CD4-positive, alpha-beta T cell (primary cell): ENCODE data around the gene AUTS2. TPM values are rescaled to one million over a fixed set of nuclear protein-coding genes. Genes with fewer than 3 reads are reported as not detected.

Experiments used
- ATAC-seq: fragments of 200-7000 bp; cut with Tn5 transposase; one replicate; pipeline ENCODE4 v1.10.0; 2022; ENCODE audit warnings: mild to moderate bottlenecking; ENCODE audit not compliant: poor library complexity
- CTCF ChIA-PET: fragments of 350-600 bp; sonication (Branson Sonifier 250); formaldehyde crosslinking; loops from one replicate; lab custom pipeline; 2021; ENCODE audit warnings: antibody characterized with exemption, inconsistent platforms; lab: Charles Lee
- POLR2A ChIA-PET: fragments of 350-600 bp; sonication (Branson Sonifier 250); formaldehyde crosslinking; loops from one replicate; lab custom pipeline; 2021; ENCODE audit warnings: antibody characterized with exemption, inconsistent platforms; lab: Charles Lee
- DNase-seq, 14 experiments: peaks; one replicate each; pipeline ENCODE4 v3.0.0-alpha.2; 2013 to 2020; ENCODE audit warnings: mixed read lengths in 2 of 14
- H3K27ac ChIP-seq, 2 donors: one replicate each; pipeline versions ENCODE4 v1.5.1 to v1.7.0; 2013; ENCODE audit warnings: low read length in 2 of 2, low read depth in 1 of 2, mild to moderate bottlenecking in 1 of 2
- H3K27me3 ChIP-seq, 2 experiments: 1 replicate in 1 of 2; 2 replicates in 1 of 2; pipeline versions ENCODE4 v1.6.1 to v1.7.0; 2013; ENCODE audit warnings: low read length in 2 of 2, control low read depth in 1 of 2, mild to moderate bottlenecking in 1 of 2, moderate library complexity in 1 of 2; ENCODE audit not compliant: insufficient read depth in 2 of 2, control insufficient read depth in 1 of 2
- H3K36me3 ChIP-seq: one replicate; pipeline ENCODE4 v1.6.1; 2013; ENCODE audit warnings: low read length, control low read depth; ENCODE audit not compliant: insufficient read depth
- H3K4me1 ChIP-seq: one replicate; pipeline ENCODE4 v1.6.1; 2013; ENCODE audit warnings: low read length, control low read depth; ENCODE audit not compliant: insufficient read depth
- H3K4me3 ChIP-seq: one replicate; pipeline ENCODE4 v1.5.1; 2013; ENCODE audit warnings: mild to moderate bottlenecking, low read length, moderate library complexity
- H3K9me3 ChIP-seq, 2 experiments: 1 replicate in 1 of 2; 2 replicates in 1 of 2; pipeline versions ENCODE4 v1.6.1 to v1.7.0; 2013; ENCODE audit warnings: low read length in 2 of 2, mild to moderate bottlenecking in 2 of 2, control low read depth in 1 of 2, moderate library complexity in 1 of 2; ENCODE audit not compliant: control insufficient read depth in 1 of 2, insufficient read depth in 1 of 2
- H3K27ac Mint-ChIP-seq: one replicate; pipeline ENCODE4 v1.8.0; 2020; ENCODE audit warnings: mixed read lengths
- H3K27me3 Mint-ChIP-seq: one replicate; pipeline ENCODE4 v1.8.0; 2021; ENCODE audit warnings: mixed read lengths
- H3K36me3 Mint-ChIP-seq: one replicate; pipeline ENCODE4 v1.8.0; 2021; ENCODE audit warnings: low read depth, mixed read lengths
- H3K4me1 Mint-ChIP-seq: one replicate; pipeline ENCODE4 v1.8.0; 2021; ENCODE audit warnings: low read depth, mixed read lengths
- H3K4me3 Mint-ChIP-seq: one replicate; pipeline ENCODE4 v1.8.0; 2020; ENCODE audit warnings: mild to moderate bottlenecking, mixed read lengths
- H3K9me3 Mint-ChIP-seq: one replicate; pipeline ENCODE4 v1.8.0; 2020; ENCODE audit warnings: mixed read lengths
- intact Hi-C, 2 experiments: fragments of 100-400 bp; cut with DNase I in 1 of 2; cut with micrococcal nuclease in 1 of 2; formaldehyde crosslinking; loops; one replicate each; pipeline versions ENCODE4 v1.15.1 to v1.9.0; 2023 to 2025; cut with DNase I, micrococcal nuclease
- total RNA-seq, 174 experiments: library from RNA in 2 of 174; stranded (reverse) in 2 of 174; gene quantifications; one replicate each; pipeline ENCODE4 v1.2.3 and lab custom pipeline; 2021 to 2026
- TF ChIP-seq, protein P1 (sequence below): fragments of 200-600 bp; IDR thresholded peaks from one replicate; pipeline ENCODE4 v1.8.0; 2022; ENCODE audit warnings: antibody characterized with exemption, mild to moderate bottlenecking

The AUTS2 gene
- total RNA-seq, 2 experiments from 2014 or later: 43.6 to 47.6 TPM

DNA sequence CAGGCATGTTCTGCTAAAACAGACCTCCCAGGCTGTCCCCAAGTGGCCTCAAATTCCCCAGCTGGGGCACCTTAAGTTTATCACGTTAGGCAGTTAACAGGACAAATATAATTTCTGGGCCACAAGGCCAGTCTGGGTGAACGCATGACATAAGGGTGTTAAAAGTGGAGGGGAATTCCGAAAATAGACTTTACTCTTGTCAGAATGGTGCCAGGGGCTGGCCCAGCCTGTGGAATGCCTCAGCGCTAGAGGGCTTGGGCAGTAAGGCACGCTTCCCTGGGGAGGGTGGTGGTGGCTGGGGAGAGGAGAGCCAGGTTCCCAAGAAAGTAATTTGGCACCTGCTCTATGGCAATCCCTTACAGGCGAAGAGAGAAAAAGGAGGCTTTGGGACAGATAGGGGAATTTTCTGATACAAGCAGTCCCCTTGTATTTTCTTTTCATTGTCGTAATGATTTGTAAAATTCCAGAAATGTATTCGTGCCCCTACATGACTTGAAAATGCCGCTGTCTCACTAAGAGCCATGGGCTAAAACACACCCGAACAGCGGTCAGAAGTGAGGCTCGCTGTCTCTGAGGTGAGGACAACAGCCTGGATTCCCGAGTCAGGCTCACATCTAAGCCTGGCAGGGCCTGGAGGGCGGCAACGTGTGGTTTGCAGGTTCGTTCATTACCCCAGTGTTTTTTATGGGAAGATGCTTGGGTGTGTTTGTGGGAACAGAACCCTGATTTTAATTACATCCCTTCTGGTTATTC is 1070.5 kb downstream of the AUTS2 start:
- Histone ChIP-seq H3K4me1 (peaks cover 5% of the 10 kb centered on the region), H3K36me3 (no peaks in the 10 kb centered on the region), H3K4me3 (no peak overlapping the region), H3K27me3 (no peaks in the 10 kb centered on the region), H3K9me3 (no peaks in the 10 kb centered on the region), H3K27ac (no peak overlapping the region)
- POLR2A ChIA-PET: interaction anchor here (0.8 to 1.2 kb wide), 2 partner anchors 11 to 335 kb away, joined by 3 read pairs; no protein-coding TSS in a partner anchor
- peaks cover 5% of the 10 kb centered on the region for H3K4me1 Mint-ChIP-seq
- no peak overlapping the region for H3K4me3 Mint-ChIP-seq
- no peak overlapping the region for H3K27ac Mint-ChIP-seq
- no peaks in the 10 kb centered on the region for H3K36me3 Mint-ChIP-seq
- TF ChIP-seq, protein P1, sequence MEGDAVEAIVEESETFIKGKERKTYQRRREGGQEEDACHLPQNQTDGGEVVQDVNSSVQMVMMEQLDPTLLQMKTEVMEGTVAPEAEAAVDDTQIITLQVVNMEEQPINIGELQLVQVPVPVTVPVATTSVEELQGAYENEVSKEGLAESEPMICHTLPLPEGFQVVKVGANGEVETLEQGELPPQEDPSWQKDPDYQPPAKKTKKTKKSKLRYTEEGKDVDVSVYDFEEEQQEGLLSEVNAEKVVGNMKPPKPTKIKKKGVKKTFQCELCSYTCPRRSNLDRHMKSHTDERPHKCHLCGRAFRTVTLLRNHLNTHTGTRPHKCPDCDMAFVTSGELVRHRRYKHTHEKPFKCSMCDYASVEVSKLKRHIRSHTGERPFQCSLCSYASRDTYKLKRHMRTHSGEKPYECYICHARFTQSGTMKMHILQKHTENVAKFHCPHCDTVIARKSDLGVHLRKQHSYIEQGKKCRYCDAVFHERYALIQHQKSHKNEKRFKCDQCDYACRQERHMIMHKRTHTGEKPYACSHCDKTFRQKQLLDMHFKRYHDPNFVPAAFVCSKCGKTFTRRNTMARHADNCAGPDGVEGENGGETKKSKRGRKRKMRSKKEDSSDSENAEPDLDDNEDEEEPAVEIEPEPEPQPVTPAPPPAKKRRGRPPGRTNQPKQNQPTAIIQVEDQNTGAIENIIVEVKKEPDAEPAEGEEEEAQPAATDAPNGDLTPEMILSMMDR: no peak
- ATAC-seq (no peak), DNase-seq (no peak)
- CTCF ChIA-PET: no interaction called here
- intact Hi-C loops: no loop called here
- H3K27me3 Mint-ChIP-seq: no peaks in the 10 kb centered on the region
- no peaks in the 10 kb centered on the region for H3K9me3 Mint-ChIP-seq

GRCh38 chr7:70669854-70670253 is 1071.6 kb downstream of the AUTS2 start:
- Histone ChIP-seq H3K4me1 (peaks cover 5% of the 10 kb centered on the region), H3K9me3 (no peaks in the 10 kb centered on the region), H3K4me3 (no peak overlapping the region), H3K27ac (no peak overlapping the region), H3K27me3 (no peaks in the 10 kb centered on the region), H3K36me3 (no peaks in the 10 kb centered on the region)
- H3K9me3 Mint-ChIP-seq: no peaks in the 10 kb centered on the region
- H3K36me3 Mint-ChIP-seq: no peaks in the 10 kb centered on the region
- H3K27me3 Mint-ChIP-seq: no peaks in the 10 kb centered on the region
- CTCF ChIA-PET: no interaction called here
- intact Hi-C loops: no loop called here
- TF ChIP-seq, protein P1: no peak
- peak in 5 of 14 experiments; percentile 25 to 62 (median 40) for DNase-seq
- no peak overlapping the region for H3K4me3 Mint-ChIP-seq
- POLR2A ChIA-PET: no interaction called here
- peaks cover 5% of the 10 kb centered on the region for H3K4me1 Mint-ChIP-seq
- ATAC-seq: peak; percentile 78
- H3K27ac Mint-ChIP-seq: peak overlapping the region; percentile 7

DNA sequence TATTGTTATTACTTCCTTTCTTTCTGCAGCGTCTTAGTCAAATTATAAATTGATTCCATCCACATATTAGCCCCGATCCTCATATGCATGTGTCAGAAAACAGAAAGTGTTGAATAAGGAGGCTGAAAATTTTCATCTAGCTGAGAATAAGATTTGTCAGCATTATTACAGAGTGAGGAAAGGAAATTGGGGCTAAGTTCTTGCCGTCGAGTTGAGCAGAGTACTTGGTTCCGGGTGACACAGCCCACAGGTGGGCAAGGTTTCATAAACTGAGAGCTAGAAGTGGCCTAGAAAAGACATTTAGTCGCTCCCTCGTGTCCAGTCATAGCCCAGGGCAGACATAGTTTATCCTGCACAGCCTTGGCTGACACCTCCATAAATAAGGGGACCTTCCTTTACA is 1072.0 kb downstream of the AUTS2 start:
- no peaks in the 10 kb centered on the region for H3K36me3 Mint-ChIP-seq
- TF ChIP-seq, protein P1: no peak
- Histone ChIP-seq H3K4me3 (no peak overlapping the region), H3K27ac (no peak overlapping the region), H3K9me3 (no peaks in the 10 kb centered on the region), H3K36me3 (no peaks in the 10 kb centered on the region), H3K4me1 (peaks cover 5% of the 10 kb centered on the region), H3K27me3 (no peaks in the 10 kb centered on the region)
- H3K27me3 Mint-ChIP-seq: no peaks in the 10 kb centered on the region
- ATAC-seq: no peak
- H3K9me3 Mint-ChIP-seq: no peaks in the 10 kb centered on the region
- no peak overlapping the region for H3K4me3 Mint-ChIP-seq
- peak overlapping the region; percentile 7 for H3K27ac Mint-ChIP-seq
- ChIA-PET CTCF (no interaction called here), POLR2A (no interaction called here)
- H3K4me1 Mint-ChIP-seq: peaks cover 5% of the 10 kb centered on the region
- intact Hi-C loops: no loop called here
- DNase-seq: no peak
